GM23338 (cell line): Measurements from ENCODE around the gene SEH1L. TPM values are rescaled to one million over a fixed set of nuclear protein-coding genes. Genes with fewer than 3 reads are reported as not detected.
A peak's percentile ranks its signal among the peaks of the same experiment; 100 is the strongest.

ENCODE experiments used
- ATAC-seq: fragments of 200-7000 bp; cut with Tn5 transposase; 3 replicates; pipeline ENCODE4 v1.9.1; 2020
- DNase-seq: peaks from one replicate; pipeline ENCODE4 v3.0.0-alpha.2; 2015; ENCODE audit warnings: low spot score
- H2AFZ ChIP-seq: fragments of 200-600 bp; sonication (generic); 2 replicates; pipeline ENCODE4 v1.8.0; 2016; ENCODE audit warnings: antibody characterized with exemption, mild to moderate bottlenecking, moderate library complexity
- H3F3A ChIP-seq: fragments of 200-600 bp; sonication (generic); replicated peaks from 2 replicates; pipeline ENCODE4 v1.8.0; 2017; ENCODE audit warnings: antibody characterized with exemption, mixed run types, low read depth
- H3K27ac ChIP-seq: fragments of 200-600 bp; sonication (generic); 2 replicates; pipeline ENCODE4 v1.6.1; 2016; ENCODE audit warnings: low read depth
- H3K27me3 ChIP-seq: fragments of 200-600 bp; sonication (generic); 2 replicates; pipeline ENCODE4 v1.8.0; 2016; ENCODE audit warnings: mild to moderate bottlenecking, mixed run types, moderate library complexity; ENCODE audit not compliant: insufficient read depth
- H3K36me3 ChIP-seq: fragments of 200-600 bp; sonication (generic); 2 replicates; pipeline ENCODE4 v1.8.0; 2016; ENCODE audit warnings: mild to moderate bottlenecking; ENCODE audit not compliant: insufficient read depth
- H3K4me1 ChIP-seq: fragments of 200-600 bp; sonication (generic); 2 replicates; pipeline ENCODE4 v1.8.0; 2016; ENCODE audit warnings: mild to moderate bottlenecking, moderate library complexity; ENCODE audit not compliant: insufficient read depth
- H3K4me2 ChIP-seq: fragments of 200-600 bp; sonication (generic); 2 replicates; pipeline ENCODE4 v1.7.1; 2017; ENCODE audit warnings: mixed run types
- H3K4me3 ChIP-seq: fragments of 200-600 bp; sonication (generic); 2 replicates; pipeline ENCODE4 v1.6.1; 2016; ENCODE audit warnings: mixed run types
- H3K79me2 ChIP-seq: fragments of 200-600 bp; sonication (generic); replicated peaks from 2 replicates; pipeline ENCODE4 v1.8.0; 2017; ENCODE audit warnings: mild to moderate bottlenecking; ENCODE audit not compliant: insufficient read depth
- H3K9me2 ChIP-seq: fragments of 200-600 bp; sonication (generic); 2 replicates; pipeline ENCODE4 v1.8.0; 2017; ENCODE audit not compliant: insufficient read depth
- H4K20me1 ChIP-seq: fragments of 200-600 bp; sonication (generic); replicated peaks from 2 replicates; pipeline ENCODE4 v1.8.0; 2017; ENCODE audit warnings: mild to moderate bottlenecking; ENCODE audit not compliant: insufficient read depth
- H3K27ac Mint-ChIP-seq: 2 replicates; pipeline ENCODE4 v1.8.0; 2020; ENCODE audit warnings: inconsistent platforms, mild to moderate bottlenecking, moderate library complexity, mixed read lengths
- H3K27me3 Mint-ChIP-seq: 3 replicates; pipeline ENCODE4 v1.8.0; 2022; ENCODE audit warnings: low read depth, mild to moderate bottlenecking, moderate library complexity, mixed read lengths, inconsistent platforms; ENCODE audit not compliant: insufficient read depth, poor library complexity
- H3K36me3 Mint-ChIP-seq: 3 replicates; pipeline ENCODE4 v1.8.0; 2021; ENCODE audit warnings: low read depth, mild to moderate bottlenecking, inconsistent platforms, moderate library complexity, mixed read lengths
- H3K4me1 Mint-ChIP-seq: 3 replicates; pipeline ENCODE4 v1.8.0; 2020; ENCODE audit warnings: mild to moderate bottlenecking, inconsistent platforms, mixed read lengths
- H3K4me3 Mint-ChIP-seq: 3 replicates; pipeline ENCODE4 v1.8.0; 2021; ENCODE audit warnings: moderate library complexity, mild to moderate bottlenecking, inconsistent platforms, mixed read lengths
- H3K9me3 Mint-ChIP-seq: 3 replicates; pipeline ENCODE4 v1.8.0; 2020; ENCODE audit warnings: moderate library complexity, mild to moderate bottlenecking, inconsistent platforms, mixed read lengths
- CREB1 ChIP-seq: fragments of 250-450 bp; sonication (Bioruptor Pico); IDR thresholded peaks from 2 replicates; pipeline ENCODE4 v1.5.0; 2020; ENCODE audit warnings: low read depth, mild to moderate bottlenecking, moderate library complexity
- CTCF ChIP-seq, 2 experiments: fragments of 200-600 bp in 1 of 2; sonication (generic) in 1 of 2; conservative IDR thresholded peaks; 2 replicates each; pipeline versions ENCODE4 v1.5.1 to v1.6.1; 2016 to 2017; ENCODE audit warnings: antibody characterized with exemption in 2 of 2, low read depth in 2 of 2, mild to moderate bottlenecking in 2 of 2, moderate library complexity in 1 of 2
- EZH2 ChIP-seq: fragments of 200-600 bp; sonication (generic); IDR thresholded peaks from one replicate; pipeline ENCODE4 v1.8.0; 2017; ENCODE audit warnings: antibody characterized with exemption, mild to moderate bottlenecking, low read depth; ENCODE audit not compliant: unreplicated experiment
- EZH2phosphoT487 ChIP-seq: fragments of 200-600 bp; sonication (generic); IDR thresholded peaks from one replicate; pipeline ENCODE4 v1.8.1; 2018; ENCODE audit warnings: antibody characterized with exemption; ENCODE audit not compliant: unreplicated experiment
- JUNB ChIP-seq: IDR thresholded peaks from one replicate; pipeline ENCODE4 v1.6.1; 2016; ENCODE audit warnings: antibody characterized with exemption; ENCODE audit not compliant: unreplicated experiment
- NANOG ChIP-seq: IDR thresholded peaks from 2 replicates; pipeline ENCODE4 v1.6.1; 2016; ENCODE audit warnings: antibody characterized with exemption, borderline replicate concordance
- POLR2AphosphoS5 ChIP-seq: IDR thresholded peaks from 2 replicates; pipeline ENCODE4 v1.6.1; 2016; ENCODE audit warnings: antibody characterized with exemption, low read depth
- STAT1 ChIP-seq: IDR thresholded peaks from one replicate; pipeline ENCODE4 v1.6.1; 2016; ENCODE audit warnings: antibody characterized with exemption; ENCODE audit not compliant: unreplicated experiment
- ZNF114 ChIP-seq: fragments of 250-450 bp; sonication (Bioruptor Pico); IDR thresholded peaks from 2 replicates; pipeline ENCODE4 v1.5.0; 2020; ENCODE audit warnings: mild to moderate bottlenecking, moderate library complexity
- ZNF331 ChIP-seq: fragments of 250-450 bp; sonication (Bioruptor Pico); IDR thresholded peaks from 2 replicates; pipeline ENCODE4 v1.5.0; 2020; ENCODE audit warnings: low read depth, mild to moderate bottlenecking, moderate library complexity
- polyA plus RNA-seq: library from polyadenylated mRNA; unstranded; fragments of >200 nt; fragmentation: Nextera tagmentation; extraction: Ambion mirVana; gene quantifications from 2 replicates; pipeline ENCODE4 v1.2.1, GENCODE V29; 2016
- total RNA-seq: library from RNA; depleted of rRNA; stranded (reverse); fragments of >200 nt; shearing (Covaris generic); gene quantifications from 2 replicates; pipeline ENCODE4 v1.2.3, GENCODE V29; 2014
- TF ChIP-seq, protein P1 (sequence below): fragments of 250-450 bp; sonication (Bioruptor Pico); IDR thresholded peaks from 2 replicates; pipeline ENCODE4 v1.5.0; 2020; ENCODE audit warnings: mild to moderate bottlenecking, moderate library complexity

The SEH1L gene
- total and polyA plus RNA-seq, 2 experiments from 2014 or later: 46.9 to 72.0 TPM

DNA sequence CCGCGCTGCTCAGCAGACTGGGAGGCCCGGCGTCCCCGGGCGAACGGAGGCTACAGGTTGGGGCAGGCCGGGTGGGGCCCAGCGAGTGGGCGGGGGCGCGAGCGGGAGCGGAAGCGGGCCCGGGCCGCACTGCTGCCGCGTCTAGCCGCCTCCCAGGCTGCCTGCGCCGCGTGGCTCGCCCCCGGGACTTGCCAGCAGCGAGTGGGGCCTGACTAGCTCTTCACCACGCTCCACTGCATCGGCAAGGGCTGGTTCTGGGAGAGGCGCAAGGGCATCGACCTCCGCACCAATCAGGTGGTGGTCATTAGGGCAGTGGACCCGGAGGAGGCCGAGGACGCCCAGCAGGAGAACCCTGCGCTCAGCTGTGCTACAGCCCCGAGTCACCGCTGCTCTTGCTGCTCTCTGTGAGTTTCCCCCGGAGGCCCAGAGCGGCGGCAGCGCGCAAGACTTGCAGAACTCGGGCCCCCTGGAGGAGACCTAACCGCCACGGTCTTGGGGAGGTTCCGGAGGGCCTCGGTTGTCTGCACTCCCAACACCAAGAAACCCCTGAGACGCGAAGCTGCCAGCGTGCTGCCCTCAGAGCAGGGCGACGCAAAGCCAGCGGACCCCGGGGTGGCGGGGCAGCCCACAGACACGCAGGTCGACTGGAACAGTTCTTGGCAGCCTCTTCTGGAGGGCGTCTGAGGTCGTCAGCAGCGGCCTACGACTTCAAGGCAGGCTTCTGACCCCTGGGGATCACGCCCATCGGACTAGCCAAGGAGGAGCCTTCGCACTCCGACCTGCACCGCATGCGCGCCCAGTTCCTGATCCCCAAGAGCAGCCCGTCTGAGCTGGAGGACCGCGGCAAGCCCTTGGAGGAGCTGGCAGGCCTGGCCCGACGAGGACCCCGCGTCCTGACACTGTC, 36.5 kb upstream of the SEH1L start:
- Histone ChIP-seq H3K36me3 (no peaks in the 10 kb centered on the region), H3K4me1 (peaks cover 5% of the 10 kb centered on the region), H2AFZ (peak overlapping the region; percentile 99), H3K79me2 (no peaks in the 10 kb centered on the region), H3K27ac (no peak overlapping the region), H3K27me3 (peaks cover 50% of the 10 kb centered on the region), H3K4me2 (peak overlapping the region; percentile 86), H3K4me3 (peak overlapping the region; percentile 65), H4K20me1 (no peaks in the 10 kb centered on the region), H3F3A (0 out of 2 replicates have a peak, but pooled peaks cover 3% of the 10 kb centered on the region), H3K9me2 (no peaks in the 10 kb centered on the region; the same call in 1 of the 2 replicates)
- ATAC-seq (peak; percentile 71), DNase-seq (peak; percentile 72)
- H3K27ac Mint-ChIP-seq: no peak overlapping the region
- no peak for TF ChIP-seq STAT1
- TF ChIP-seq EZH2: peak; percentile 52
- no peak for TF ChIP-seq NANOG
- H3K27me3 Mint-ChIP-seq: peaks cover 6% of the 10 kb centered on the region
- no peaks in the 10 kb centered on the region for H3K36me3 Mint-ChIP-seq
- H3K4me3 Mint-ChIP-seq: peak overlapping the region; percentile 58; the same call in 2 of the 3 replicates
- no peaks in the 10 kb centered on the region for H3K9me3 Mint-ChIP-seq
- no peaks in the 10 kb centered on the region for H3K4me1 Mint-ChIP-seq

DNA sequence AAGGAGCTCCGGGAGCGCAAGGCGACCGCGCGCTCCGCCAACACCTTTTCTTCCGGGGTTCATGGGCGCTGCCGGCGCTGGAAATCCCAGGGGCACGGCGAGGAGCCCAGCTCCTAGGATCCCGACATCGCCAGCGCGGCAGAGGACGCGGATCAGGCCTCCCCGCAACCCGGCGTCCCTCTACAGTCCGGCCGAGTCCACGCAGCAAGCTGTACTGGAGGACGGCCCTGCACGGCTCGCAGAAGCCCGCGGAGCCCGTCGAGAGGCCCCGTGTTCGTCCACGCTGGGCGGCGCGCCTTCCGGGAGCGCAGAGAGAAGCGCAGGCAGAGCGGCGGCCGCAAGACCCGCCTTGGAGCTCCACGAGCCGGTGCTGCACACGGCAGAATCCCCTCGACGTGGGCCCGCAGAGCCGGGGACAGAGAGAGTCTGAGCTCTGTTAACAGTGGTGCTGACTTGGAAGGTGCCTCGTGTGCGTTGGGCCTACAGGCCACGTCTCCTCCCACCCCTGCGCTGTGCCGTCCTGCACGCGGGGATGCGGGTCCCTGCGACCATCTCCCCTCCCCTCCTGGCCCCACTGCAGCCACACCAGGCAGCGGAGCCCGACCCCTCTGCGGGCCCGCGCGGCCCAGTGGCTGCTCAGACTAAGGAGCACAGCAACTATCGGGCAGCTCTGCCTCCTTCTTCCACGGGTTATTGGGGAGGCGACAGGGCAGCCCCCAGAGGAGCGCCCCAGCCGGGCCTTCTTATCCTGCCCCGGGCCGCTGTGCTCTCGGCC, 35.7 kb upstream of the SEH1L start:
- H3K27ac Mint-ChIP-seq: no peak overlapping the region
- no peaks in the 10 kb centered on the region for H3K9me3 Mint-ChIP-seq
- DNase-seq (peak; percentile 80), ATAC-seq (peak; percentile 65)
- Histone ChIP-seq H3K27ac (no peak overlapping the region), H3K36me3 (no peaks in the 10 kb centered on the region), H3K4me3 (peak overlapping the region; percentile 65), H3K27me3 (peaks cover 50% of the 10 kb centered on the region), H3K4me2 (peak overlapping the region; percentile 86), H2AFZ (peak overlapping the region; percentile 99), H3F3A (0 out of 2 replicates have a peak, but pooled peaks cover 3% of the 10 kb centered on the region), H3K4me1 (peaks cover 5% of the 10 kb centered on the region), H3K79me2 (no peaks in the 10 kb centered on the region), H3K9me2 (no peaks in the 10 kb centered on the region; the same call in 1 of the 2 replicates), H4K20me1 (no peaks in the 10 kb centered on the region)
- peak overlapping the region; percentile 58; the same call in 2 of the 3 replicates for H3K4me3 Mint-ChIP-seq
- H3K4me1 Mint-ChIP-seq: no peaks in the 10 kb centered on the region
- no peaks in the 10 kb centered on the region for H3K36me3 Mint-ChIP-seq
- H3K27me3 Mint-ChIP-seq: peaks cover 6% of the 10 kb centered on the region
- TF ChIP-seq, protein P1, sequence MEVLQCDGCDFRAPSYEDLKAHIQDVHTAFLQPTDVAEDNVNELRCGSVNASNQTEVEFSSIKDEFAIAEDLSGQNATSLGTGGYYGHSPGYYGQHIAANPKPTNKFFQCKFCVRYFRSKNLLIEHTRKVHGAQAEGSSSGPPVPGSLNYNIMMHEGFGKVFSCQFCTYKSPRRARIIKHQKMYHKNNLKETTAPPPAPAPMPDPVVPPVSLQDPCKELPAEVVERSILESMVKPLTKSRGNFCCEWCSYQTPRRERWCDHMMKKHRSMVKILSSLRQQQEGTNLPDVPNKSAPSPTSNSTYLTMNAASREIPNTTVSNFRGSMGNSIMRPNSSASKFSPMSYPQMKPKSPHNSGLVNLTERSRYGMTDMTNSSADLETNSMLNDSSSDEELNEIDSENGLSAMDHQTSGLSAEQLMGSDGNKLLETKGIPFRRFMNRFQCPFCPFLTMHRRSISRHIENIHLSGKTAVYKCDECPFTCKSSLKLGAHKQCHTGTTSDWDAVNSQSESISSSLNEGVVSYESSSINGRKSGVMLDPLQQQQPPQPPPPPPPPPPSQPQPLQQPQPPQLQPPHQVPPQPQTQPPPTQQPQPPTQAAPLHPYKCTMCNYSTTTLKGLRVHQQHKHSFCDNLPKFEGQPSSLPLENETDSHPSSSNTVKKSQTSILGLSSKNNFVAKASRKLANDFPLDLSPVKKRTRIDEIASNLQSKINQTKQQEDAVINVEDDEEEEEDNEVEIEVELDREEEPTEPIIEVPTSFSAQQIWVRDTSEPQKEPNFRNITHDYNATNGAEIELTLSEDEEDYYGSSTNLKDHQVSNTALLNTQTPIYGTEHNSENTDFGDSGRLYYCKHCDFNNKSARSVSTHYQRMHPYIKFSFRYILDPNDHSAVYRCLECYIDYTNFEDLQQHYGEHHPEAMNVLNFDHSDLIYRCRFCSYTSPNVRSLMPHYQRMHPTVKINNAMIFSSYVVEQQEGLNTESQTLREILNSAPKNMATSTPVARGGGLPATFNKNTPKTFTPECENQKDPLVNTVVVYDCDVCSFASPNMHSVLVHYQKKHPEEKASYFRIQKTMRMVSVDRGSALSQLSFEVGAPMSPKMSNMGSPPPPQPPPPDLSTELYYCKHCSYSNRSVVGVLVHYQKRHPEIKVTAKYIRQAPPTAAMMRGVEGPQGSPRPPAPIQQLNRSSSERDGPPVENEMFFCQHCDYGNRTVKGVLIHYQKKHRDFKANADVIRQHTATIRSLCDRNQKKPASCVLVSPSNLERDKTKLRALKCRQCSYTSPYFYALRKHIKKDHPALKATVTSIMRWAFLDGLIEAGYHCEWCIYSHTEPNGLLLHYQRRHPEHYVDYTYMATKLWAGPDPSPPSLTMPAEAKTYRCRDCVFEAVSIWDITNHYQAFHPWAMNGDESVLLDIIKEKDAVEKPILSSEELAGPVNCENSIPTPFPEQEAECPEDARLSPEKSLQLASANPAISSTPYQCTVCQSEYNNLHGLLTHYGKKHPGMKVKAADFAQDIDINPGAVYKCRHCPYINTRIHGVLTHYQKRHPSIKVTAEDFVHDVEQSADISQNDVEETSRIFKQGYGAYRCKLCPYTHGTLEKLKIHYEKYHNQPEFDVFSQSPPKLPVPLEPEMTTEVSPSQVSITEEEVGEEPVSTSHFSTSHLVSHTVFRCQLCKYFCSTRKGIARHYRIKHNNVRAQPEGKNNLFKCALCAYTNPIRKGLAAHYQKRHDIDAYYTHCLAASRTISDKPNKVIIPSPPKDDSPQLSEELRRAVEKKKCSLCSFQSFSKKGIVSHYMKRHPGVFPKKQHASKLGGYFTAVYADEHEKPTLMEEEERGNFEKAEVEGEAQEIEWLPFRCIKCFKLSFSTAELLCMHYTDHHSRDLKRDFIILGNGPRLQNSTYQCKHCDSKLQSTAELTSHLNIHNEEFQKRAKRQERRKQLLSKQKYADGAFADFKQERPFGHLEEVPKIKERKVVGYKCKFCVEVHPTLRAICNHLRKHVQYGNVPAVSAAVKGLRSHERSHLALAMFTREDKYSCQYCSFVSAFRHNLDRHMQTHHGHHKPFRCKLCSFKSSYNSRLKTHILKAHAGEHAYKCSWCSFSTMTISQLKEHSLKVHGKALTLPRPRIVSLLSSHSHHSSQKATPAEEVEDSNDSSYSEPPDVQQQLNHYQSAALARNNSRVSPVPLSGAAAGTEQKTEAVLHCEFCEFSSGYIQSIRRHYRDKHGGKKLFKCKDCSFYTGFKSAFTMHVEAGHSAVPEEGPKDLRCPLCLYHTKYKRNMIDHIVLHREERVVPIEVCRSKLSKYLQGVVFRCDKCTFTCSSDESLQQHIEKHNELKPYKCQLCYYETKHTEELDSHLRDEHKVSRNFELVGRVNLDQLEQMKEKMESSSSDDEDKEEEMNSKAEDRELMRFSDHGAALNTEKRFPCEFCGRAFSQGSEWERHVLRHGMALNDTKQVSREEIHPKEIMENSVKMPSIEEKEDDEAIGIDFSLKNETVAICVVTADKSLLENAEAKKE (CRISPR knock-in tag): no peak
- TF ChIP-seq ZNF331 (CRISPR knock-in tag) (no peak), POLR2AphosphoS5 (no peak), CTCF (conservative IDR thresholded peaks at IDR 0.05; ENCODE audit: low read depth in 2 of 2) (no peak), JUNB (no peak), EZH2phosphoT487 (no peak), EZH2 (no peak), NANOG (no peak), ZNF114 (CRISPR knock-in tag) (no peak), STAT1 (no peak), CREB1 (CRISPR knock-in tag) (no peak)
